IPS-11a (cell line): ENCODE data around the gene RBM47.
"Not testable (repeated sequence)": the region's sequence is repeated elsewhere in the genome, so short reads cannot be mapped to it uniquely, and the experiment has no call there.

ENCODE experiments used
- H3K4me3 ChIP-seq: one replicate; pipeline ENCODE4 v1.5.1; 2013; ENCODE audit warnings: low read depth, low read length, control low read depth

Gene RBM47

GRCh38 chr4:40418430-40419230 lies 211.0 kb downstream of the RBM47 start:
- no peak overlapping the region for H3K4me3 ChIP-seq

GRCh38 chr4:40417941-40418340 lies 211.7 kb downstream of the RBM47 start:
- no peak overlapping the region for H3K4me3 ChIP-seq

- H3K4me3 ChIP-seq: no peak overlapping the region
Observed at GRCh38 chr4:40414673-40415072, 215.0 kb downstream of the RBM47 start.

- H3K4me3 ChIP-seq: no peak overlapping the region
Observed at GRCh38 chr4:40412866-40413795, 216.5 kb downstream of the RBM47 start.

GRCh38 chr4:40412388-40412787 lies 217.3 kb downstream of the RBM47 start:
- no peak overlapping the region for H3K4me3 ChIP-seq

GRCh38 chr4:40409835-40410234 lies 219.8 kb downstream of the RBM47 start:
- no peak overlapping the region for H3K4me3 ChIP-seq

GRCh38 chr4:40407468-40407867 lies 222.2 kb downstream of the RBM47 start:
- not testable (repeated sequence) for H3K4me3 ChIP-seq

- H3K4me3 ChIP-seq: no peak overlapping the region
Observed at GRCh38 chr4:40406340-40406739, 223.3 kb downstream of the RBM47 start.

GRCh38 chr4:40405193-40405592 lies 224.5 kb downstream of the RBM47 start:
- H3K4me3 ChIP-seq: no peak overlapping the region

- no peak overlapping the region for H3K4me3 ChIP-seq
Observed at GRCh38 chr4:40403081-40403480, 226.6 kb downstream of the RBM47 start.

GRCh38 chr4:40402556-40402955 lies 227.1 kb downstream of the RBM47 start:
- H3K4me3 ChIP-seq: no peak overlapping the region

GRCh38 chr4:40401631-40402030 lies 228.0 kb downstream of the RBM47 start:
- no peak overlapping the region for H3K4me3 ChIP-seq

GRCh38 chr4:40401096-40401495 lies 228.6 kb downstream of the RBM47 start:
- no peak overlapping the region for H3K4me3 ChIP-seq

GRCh38 chr4:40399578-40399977 lies 230.1 kb downstream of the RBM47 start:
- no peak overlapping the region for H3K4me3 ChIP-seq

GRCh38 chr4:40395908-40396793 lies 233.5 kb downstream of the RBM47 start:
- no peak overlapping the region for H3K4me3 ChIP-seq

GRCh38 chr4:40395166-40395900 lies 234.3 kb downstream of the RBM47 start:
- H3K4me3 ChIP-seq: no peak overlapping the region

- H3K4me3 ChIP-seq: no peak overlapping the region
Observed at GRCh38 chr4:40394236-40394635, 235.4 kb downstream of the RBM47 start.

GRCh38 chr4:40392241-40392640 lies 237.4 kb downstream of the RBM47 start:
- H3K4me3 ChIP-seq: not testable (repeated sequence)

GRCh38 chr4:40389986-40390385 lies 239.7 kb downstream of the RBM47 start:
- H3K4me3 ChIP-seq: no peak overlapping the region

- H3K4me3 ChIP-seq: no peak overlapping the region
Observed at GRCh38 chr4:40388239-40388638, 241.4 kb downstream of the RBM47 start.
